D721Med (cell line): Measurements from ENCODE around the gene SSH2.

Experiments
- DNase-seq: peaks from one replicate; pipeline ENCODE4 v3.0.0; 2011; ENCODE audit warnings: low spot score; ENCODE audit not compliant: insufficient read length
- FAIRE-seq: peaks from 2 replicates; lab custom pipeline; 2011; peaks lifted over from hg19 to GRCh38; lab: Jason Lieb, UNC
- CTCF ChIP-seq: IDR thresholded peaks from 2 replicates; pipeline ENCODE4 v1.5.1; 2012; ENCODE audit warnings: mild to moderate bottlenecking, control low read depth; ENCODE audit not compliant: insufficient read depth; ENCODE audit errors: missing control alignments

Gene SSH2

GRCh38 chr17:29776026-29776425, 154.0 kb downstream of the SSH2 start:
- no peak for DNase-seq
- no peak for FAIRE-seq
- TF ChIP-seq CTCF: no peak

DNA sequence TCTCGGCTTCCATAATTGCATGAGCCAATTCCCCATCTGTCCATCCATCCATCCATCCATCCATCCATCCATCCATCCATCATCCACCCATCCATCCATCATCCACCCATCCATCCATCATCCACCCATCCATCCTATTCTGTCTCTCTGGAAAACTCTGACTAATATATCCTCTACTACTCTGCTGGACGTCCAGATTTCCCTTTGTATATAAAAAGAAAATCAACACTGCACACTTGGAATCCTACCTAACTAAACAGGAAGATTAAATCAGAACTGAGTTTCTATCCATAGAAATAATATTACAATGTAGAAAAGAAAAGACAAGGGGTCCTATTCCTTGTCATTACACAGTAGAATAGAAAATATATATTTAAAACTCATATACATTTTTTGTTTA, 157.0 kb downstream of the SSH2 start:
- TF ChIP-seq CTCF: no peak
- no peak for FAIRE-seq
- DNase-seq: no peak

GRCh38 chr17:29771546-29771945, 158.5 kb downstream of the SSH2 start:
- FAIRE-seq: no peak

GRCh38 chr17:29769225-29769624, 160.8 kb downstream of the SSH2 start:
- FAIRE-seq: no peak
- TF ChIP-seq CTCF: no peak
- no peak for DNase-seq

More at GRCh38 chr17:29771546-29771945, 158.5 kb downstream of the SSH2 start:
- no peak for DNase-seq
- TF ChIP-seq CTCF: no peak

DNA sequence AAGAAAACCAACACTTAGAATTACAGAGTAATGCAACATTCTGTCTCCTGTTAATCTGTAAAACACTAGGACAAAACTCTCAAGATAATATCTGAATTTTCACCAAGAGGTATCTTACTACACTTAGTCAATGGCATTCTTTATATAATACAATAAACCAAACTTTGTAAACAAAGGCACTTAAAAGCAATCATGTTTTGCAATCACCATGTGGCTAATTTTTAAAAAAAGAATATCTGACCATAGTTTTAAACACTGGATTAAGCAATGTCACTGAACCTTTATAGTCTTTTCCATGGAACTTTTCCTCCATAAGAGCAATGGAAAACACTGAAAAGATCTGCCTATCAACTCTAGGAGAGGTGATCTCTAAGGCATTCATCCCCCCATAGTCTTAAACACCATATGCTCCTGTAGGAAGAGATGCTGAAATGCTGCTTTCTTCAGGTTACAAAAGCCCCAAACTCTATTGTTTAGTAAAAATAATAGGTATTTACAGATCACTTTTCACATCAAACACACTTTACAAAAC, 163.2 kb downstream of the SSH2 start:
- FAIRE-seq (peak; percentile 69), DNase-seq (no peak)
- TF ChIP-seq CTCF: no peak

- TF ChIP-seq CTCF: no peak
- no peak for DNase-seq
- FAIRE-seq: no peak
Measured at GRCh38 chr17:29764748-29765147, 165.3 kb downstream of the SSH2 start.

DNA sequence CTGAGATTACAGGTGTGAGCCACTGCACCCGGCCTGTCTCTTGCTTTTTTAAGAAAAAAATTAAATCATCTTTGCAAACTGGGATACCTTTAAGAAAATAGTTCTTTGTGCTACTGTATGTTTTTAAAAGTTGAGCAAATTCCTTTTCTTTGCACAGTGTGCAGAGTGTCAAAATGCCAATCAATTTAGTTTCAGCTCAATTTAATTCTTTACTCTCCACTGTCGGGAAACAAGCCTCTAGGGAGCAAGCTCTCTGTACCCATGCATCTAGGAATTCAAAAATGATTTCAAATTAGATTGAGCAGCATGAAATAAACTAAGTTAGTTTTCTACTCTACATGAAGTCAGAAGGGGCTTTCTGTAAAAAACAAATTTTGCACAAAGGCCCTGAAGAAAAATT, 165.8 kb downstream of the SSH2 start:
- no peak for TF ChIP-seq CTCF
- DNase-seq: no peak
- FAIRE-seq: no peak
